HAP-1 (cell line): ENCODE data around the gene REXO4.

Experiments used
- DNase-seq, 2 experiments: peaks; one replicate each; pipeline ENCODE4 v3.0.0-alpha.2; 2016 to 2020; ENCODE audit warnings: low spot score in 2 of 2
- H3K27me3 ChIP-seq: fragments of 250-450 bp; sonication (Bioruptor Pico); 2 replicates; pipeline ENCODE4 v1.5.1; 2020; ENCODE audit warnings: low read depth, mild to moderate bottlenecking, moderate library complexity
- H3K36me3 ChIP-seq: fragments of 250-450 bp; sonication (Bioruptor Pico); replicated peaks from 2 replicates; pipeline ENCODE4 v1.5.1; 2020; ENCODE audit warnings: mild to moderate bottlenecking
- H3K4me1 ChIP-seq: fragments of 250-450 bp; sonication (Bioruptor Pico); 2 replicates; pipeline ENCODE4 v1.5.1; 2020; ENCODE audit warnings: mild to moderate bottlenecking
- H3K4me3 ChIP-seq: fragments of 250-450 bp; sonication (Bioruptor Pico); 2 replicates; pipeline ENCODE4 v1.5.1; 2020; ENCODE audit warnings: mild to moderate bottlenecking, moderate library complexity
- H3K9me3 ChIP-seq: fragments of 250-450 bp; sonication (Bioruptor Pico); 2 replicates; pipeline ENCODE4 v1.5.1; 2020; ENCODE audit warnings: mild to moderate bottlenecking, moderate library complexity
- in situ Hi-C: fragments of 300-500 bp; cut with MboI; formaldehyde crosslinking; loops from 3 replicates; pipeline ENCODE4 v1.14.3; 2020; ENCODE audit warnings: low sequenced_read_pairs, inconsistent platforms, mixed read lengths

Gene REXO4

GRCh38 chr9:133440874-133441273 lies 23.1 kb upstream of the REXO4 start:
- H3K36me3 ChIP-seq = no peaks in the 10 kb centered on the region
- no peaks in the 10 kb centered on the region for H3K4me1 ChIP-seq
- in situ Hi-C loops = no loop called here
- H3K9me3 ChIP-seq = no peaks in the 10 kb centered on the region
- DNase-seq = no peak
- no peak overlapping the region for H3K4me3 ChIP-seq
- peaks cover 3% of the 10 kb centered on the region for H3K27me3 ChIP-seq

- Histone ChIP-seq H3K4me1 (no peaks in the 10 kb centered on the region), H3K27me3 (no peaks in the 10 kb centered on the region), H3K9me3 (no peaks in the 10 kb centered on the region), H3K36me3 (no peaks in the 10 kb centered on the region), H3K4me3 (no peak overlapping the region)
- no peak for DNase-seq
- in situ Hi-C loops = no loop called here
Observed at GRCh38 chr9:133439337-133439736, 21.5 kb upstream of the REXO4 start.

GRCh38 chr9:133437753-133438531 lies 20.1 kb upstream of the REXO4 start:
- Histone ChIP-seq H3K4me1 (no peaks in the 10 kb centered on the region), H3K9me3 (no peaks in the 10 kb centered on the region), H3K27me3 (no peaks in the 10 kb centered on the region), H3K36me3 (no peaks in the 10 kb centered on the region), H3K4me3 (no peak overlapping the region)
- in situ Hi-C loops = no loop called here
- no peak for DNase-seq

GRCh38 chr9:133436681-133437080 lies 18.9 kb upstream of the REXO4 start:
- Histone ChIP-seq H3K4me1 (no peaks in the 10 kb centered on the region), H3K9me3 (no peaks in the 10 kb centered on the region), H3K36me3 (no peaks in the 10 kb centered on the region), H3K27me3 (no peaks in the 10 kb centered on the region), H3K4me3 (no peak overlapping the region)
- no peak for DNase-seq
- in situ Hi-C loops = no loop called here

- Histone ChIP-seq H3K27me3 (no peaks in the 10 kb centered on the region), H3K9me3 (no peaks in the 10 kb centered on the region), H3K36me3 (no peaks in the 10 kb centered on the region), H3K4me1 (no peaks in the 10 kb centered on the region), H3K4me3 (no peak overlapping the region)
- in situ Hi-C loops = no loop called here
- DNase-seq = no peak
Observed at GRCh38 chr9:133433351-133433843, 15.6 kb upstream of the REXO4 start.

GRCh38 chr9:133430244-133430643 lies 12.4 kb upstream of the REXO4 start:
- DNase-seq = no peak
- Histone ChIP-seq H3K36me3 (no peaks in the 10 kb centered on the region), H3K4me3 (no peak overlapping the region), H3K9me3 (no peaks in the 10 kb centered on the region), H3K4me1 (no peaks in the 10 kb centered on the region), H3K27me3 (0 out of 2 replicates have a peak, but pooled peaks cover 2% of the 10 kb centered on the region)
- in situ Hi-C loops = no loop called here

GRCh38 chr9:133429641-133430161 lies 11.9 kb upstream of the REXO4 start:
- no peak overlapping the region for H3K4me3 ChIP-seq
- in situ Hi-C loops = no loop called here

GRCh38 chr9:133429214-133429613 lies 11.4 kb upstream of the REXO4 start:
- Histone ChIP-seq H3K4me3 (no peak overlapping the region), H3K9me3 (no peaks in the 10 kb centered on the region), H3K27me3 (0 out of 2 replicates have a peak, but pooled peaks cover 2% of the 10 kb centered on the region), H3K4me1 (no peaks in the 10 kb centered on the region), H3K36me3 (no peaks in the 10 kb centered on the region)
- in situ Hi-C loops = no loop called here
- DNase-seq = no peak

More at GRCh38 chr9:133429641-133430161, 11.9 kb upstream of the REXO4 start:
- H3K9me3 ChIP-seq = no peaks in the 10 kb centered on the region
- 0 out of 2 replicates have a peak, but pooled peaks cover 2% of the 10 kb centered on the region for H3K27me3 ChIP-seq
- H3K4me1 ChIP-seq = no peaks in the 10 kb centered on the region
- peak in 1 of 2 experiments; percentile 66 for DNase-seq
- H3K36me3 ChIP-seq = no peaks in the 10 kb centered on the region

GRCh38 chr9:133428617-133429101 lies 10.8 kb upstream of the REXO4 start:
- Histone ChIP-seq H3K27me3 (0 out of 2 replicates have a peak, but pooled peaks cover 2% of the 10 kb centered on the region), H3K4me1 (no peaks in the 10 kb centered on the region), H3K9me3 (no peaks in the 10 kb centered on the region), H3K36me3 (no peaks in the 10 kb centered on the region), H3K4me3 (no peak overlapping the region)
- peak; percentile 39 to 65 for DNase-seq
- in situ Hi-C loops = no loop called here

- in situ Hi-C loops = no loop called here
- no peak for DNase-seq
- H3K36me3 ChIP-seq = no peaks in the 10 kb centered on the region
- H3K9me3 ChIP-seq = no peaks in the 10 kb centered on the region
- no peaks in the 10 kb centered on the region for H3K4me1 ChIP-seq
- no peak overlapping the region for H3K4me3 ChIP-seq
- H3K27me3 ChIP-seq = 0 out of 2 replicates have a peak, but pooled peaks cover 2% of the 10 kb centered on the region
Observed at GRCh38 chr9:133427658-133428348, 10.0 kb upstream of the REXO4 start.

- H3K27me3 ChIP-seq = 0 out of 2 replicates have a peak, but pooled peaks cover 2% of the 10 kb centered on the region
- no peaks in the 10 kb centered on the region for H3K36me3 ChIP-seq
- no peak for DNase-seq
- H3K4me3 ChIP-seq = no peak overlapping the region
- in situ Hi-C loops = no loop called here
- no peaks in the 10 kb centered on the region for H3K9me3 ChIP-seq
- H3K4me1 ChIP-seq = no peaks in the 10 kb centered on the region
Observed at GRCh38 chr9:133426011-133426410, 8.2 kb upstream of the REXO4 start.

- in situ Hi-C loops = no loop called here
- no peaks in the 10 kb centered on the region for H3K9me3 ChIP-seq
- DNase-seq = no peak
- no peaks in the 10 kb centered on the region for H3K4me1 ChIP-seq
- H3K27me3 ChIP-seq = 0 out of 2 replicates have a peak, but pooled peaks cover 2% of the 10 kb centered on the region
- H3K4me3 ChIP-seq = no peak overlapping the region
- no peaks in the 10 kb centered on the region for H3K36me3 ChIP-seq
Observed at GRCh38 chr9:133425049-133425632, 7.3 kb upstream of the REXO4 start.

GRCh38 chr9:133424187-133424586 lies 6.4 kb upstream of the REXO4 start:
- in situ Hi-C loops = no loop called here
- 0 out of 2 replicates have a peak, but pooled peaks cover 2% of the 10 kb centered on the region for H3K27me3 ChIP-seq

More at GRCh38 chr9:133424187-133424586, 6.4 kb upstream of the REXO4 start:
- DNase-seq = no peak
- Histone ChIP-seq H3K36me3 (no peaks in the 10 kb centered on the region), H3K4me1 (no peaks in the 10 kb centered on the region), H3K4me3 (no peak overlapping the region), H3K9me3 (no peaks in the 10 kb centered on the region; the same call in 1 of the 2 replicates)
